Measurements from ENCODE around the gene WFDC1. TPM values are rescaled to one million over a fixed set of nuclear protein-coding genes. Genes with fewer than 3 reads are reported as not detected.

Gene WFDC1, protein sequence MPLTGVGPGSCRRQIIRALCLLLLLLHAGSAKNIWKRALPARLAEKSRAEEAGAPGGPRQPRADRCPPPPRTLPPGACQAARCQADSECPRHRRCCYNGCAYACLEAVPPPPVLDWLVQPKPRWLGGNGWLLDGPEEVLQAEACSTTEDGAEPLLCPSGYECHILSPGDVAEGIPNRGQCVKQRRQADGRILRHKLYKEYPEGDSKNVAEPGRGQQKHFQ
- total RNA-seq = not detected in 2 replicates

GRCh38 chr16:84294531-84295142 lies at the start of gene WFDC1:
WFDC1 (plus strand) TSS chr16:84294878; CDS start chr16:84294972, 94 bp downstream.

GRCh38 chr16:84368308-84368996 lies 73.8 kb downstream of the WFDC1 start, which contains the start of gene ATP2C2:
ATP2C2 (plus strand) TSS chr16:84368538; CDS start chr16:84368616, 78 bp downstream.

Other genes with a start within 250 kb of the WFDC1 start
- gene MBTPS1, start 177.9 kb upstream of the WFDC1 start, total RNA-seq = 58.6 and 63.3 TPM in 2 replicates
- gene HSDL1, start 149.7 kb upstream of the WFDC1 start, total RNA-seq = 25.1 and 28.6 TPM in 2 replicates
- gene DNAAF1, start 149.6 kb upstream of the WFDC1 start, total RNA-seq = not detected in 2 replicates
- gene TAF1C, start 107.8 kb upstream of the WFDC1 start, total RNA-seq = 5.3 and 11.5 TPM in 2 replicates
- gene ADAD2, start 103.7 kb upstream of the WFDC1 start, total RNA-seq = not detected in 2 replicates
- gene KCNG4, start 54.9 kb upstream of the WFDC1 start, total RNA-seq = not detected in 2 replicates
- 14.2 and 17.5 TPM in 2 replicates for gene ATP2C2, start 73.7 kb downstream of the WFDC1 start, total RNA-seq
- 36.1 and 51.2 TPM in 2 replicates for gene MEAK7, start 209.8 kb downstream of the WFDC1 start, total RNA-seq

All from tracheal epithelial cell (primary cell).